ENCODE measurements around the gene BICDL2.

The BICDL2 gene

GRCh38 chr16:2980227-2981176, 56.2 kb downstream of the BICDL2 start, which contains the start of gene PKMYT1:
Gene PKMYT1 (minus strand): TSS chr16:2980446. CDS start chr16:2979657, 789 bp downstream.
- peak; percentile 55 for DNase-seq

GRCh38 chr16:2979669-2980226, 57.0 kb downstream of the BICDL2 start:
- DNase-seq: no peak

Measured in NCI-H187 treated with DMSO at 0.1 percent for 48 hours (cell line).